Measurements from ENCODE around the gene NR6A1. TPM values are rescaled to one million over a fixed set of nuclear protein-coding genes. Genes with fewer than 3 reads are reported as not detected.
A peak's percentile ranks its signal among the peaks of the same experiment; 100 is the strongest.

The NR6A1 gene
- total RNA-seq, 6 donors from 2014 or later, result 4.2 to 34.6 (median 8.2) TPM

DNA sequence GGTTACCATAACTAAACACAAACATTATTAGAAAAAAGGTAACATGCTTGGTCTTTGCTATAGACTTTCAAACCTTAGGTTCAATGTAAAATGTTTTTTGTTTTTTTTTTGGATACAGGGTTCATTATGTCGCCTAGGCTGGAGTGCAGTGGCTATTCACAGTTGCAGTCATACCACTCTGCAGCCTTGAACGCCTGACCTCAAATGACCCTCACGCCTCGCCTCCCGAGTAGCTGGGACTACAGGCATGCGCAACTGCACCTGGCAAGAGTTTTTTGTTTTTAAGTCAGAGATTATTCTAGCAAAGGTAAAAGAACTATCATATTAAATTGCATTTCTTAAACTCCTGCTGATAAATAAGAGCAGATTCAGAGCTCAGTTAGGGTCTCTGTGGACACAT lies 208.8 kb downstream of the NR6A1 start:
- no peak for TF ChIP-seq POLR2AphosphoS5 (IDR thresholded peaks at IDR 0.05)
- no peak for TF ChIP-seq POLR2A (IDR thresholded peaks at IDR 0.05)
- TF ChIP-seq EP300 (IDR thresholded peaks at IDR 0.05), result no peak
- TF ChIP-seq, protein P1, sequence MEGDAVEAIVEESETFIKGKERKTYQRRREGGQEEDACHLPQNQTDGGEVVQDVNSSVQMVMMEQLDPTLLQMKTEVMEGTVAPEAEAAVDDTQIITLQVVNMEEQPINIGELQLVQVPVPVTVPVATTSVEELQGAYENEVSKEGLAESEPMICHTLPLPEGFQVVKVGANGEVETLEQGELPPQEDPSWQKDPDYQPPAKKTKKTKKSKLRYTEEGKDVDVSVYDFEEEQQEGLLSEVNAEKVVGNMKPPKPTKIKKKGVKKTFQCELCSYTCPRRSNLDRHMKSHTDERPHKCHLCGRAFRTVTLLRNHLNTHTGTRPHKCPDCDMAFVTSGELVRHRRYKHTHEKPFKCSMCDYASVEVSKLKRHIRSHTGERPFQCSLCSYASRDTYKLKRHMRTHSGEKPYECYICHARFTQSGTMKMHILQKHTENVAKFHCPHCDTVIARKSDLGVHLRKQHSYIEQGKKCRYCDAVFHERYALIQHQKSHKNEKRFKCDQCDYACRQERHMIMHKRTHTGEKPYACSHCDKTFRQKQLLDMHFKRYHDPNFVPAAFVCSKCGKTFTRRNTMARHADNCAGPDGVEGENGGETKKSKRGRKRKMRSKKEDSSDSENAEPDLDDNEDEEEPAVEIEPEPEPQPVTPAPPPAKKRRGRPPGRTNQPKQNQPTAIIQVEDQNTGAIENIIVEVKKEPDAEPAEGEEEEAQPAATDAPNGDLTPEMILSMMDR (IDR thresholded peaks at IDR 0.05), result no peak
- DNase-seq (peak in 1 of 2 donors; percentile 63), ATAC-seq (ENCODE audit: low FRiP score in 2 of 2) (no peak)
- H3K4me3 ChIP-seq, result no peak overlapping the region
- H3K4me1 ChIP-seq, result no peaks in the 10 kb centered on the region
- H3K9me3 ChIP-seq, result no peaks in the 10 kb centered on the region
- H3K36me3 ChIP-seq, result no peaks in the 10 kb centered on the region
- WGBS, 2 donors, result 54 to 67% methylated on average over 6 of the region's 6 CpGs
- no peak overlapping the region for H3K27ac ChIP-seq
- H3K27me3 ChIP-seq, result no peaks in the 10 kb centered on the region

DNA sequence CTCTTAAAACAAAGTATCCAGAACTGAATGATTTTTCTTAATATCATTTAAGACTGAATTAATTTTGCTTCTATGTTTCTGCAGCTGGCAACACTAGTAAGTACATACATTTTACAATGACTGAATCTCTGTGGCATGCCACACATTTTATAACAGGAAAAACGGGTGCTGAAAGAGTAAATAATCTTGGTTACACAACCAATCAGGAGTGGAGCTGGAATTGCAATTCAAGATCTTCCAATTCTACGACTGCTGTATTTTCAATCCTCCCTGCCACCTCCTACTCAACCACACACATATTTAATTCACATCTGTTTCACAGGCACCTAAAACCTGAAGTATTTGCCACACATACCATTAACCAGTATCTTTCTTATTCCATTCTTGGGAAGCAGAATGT lies 211.2 kb downstream of the NR6A1 start:
- Histone ChIP-seq H3K27ac (peak overlapping the region in 1 of 4 donors; percentile 35), H3K36me3 (no peaks in the 10 kb centered on the region), H3K4me3 (no peak overlapping the region), H3K27me3 (no peaks in the 10 kb centered on the region), H3K4me1 (no peaks in the 10 kb centered on the region), H3K9me3 (no peaks in the 10 kb centered on the region)
- WGBS, 2 donors, result 42 to 57% methylated on average over 2 of the region's 2 CpGs
- no peak for TF ChIP-seq POLR2A (IDR thresholded peaks at IDR 0.05)
- no peak for TF ChIP-seq EP300 (IDR thresholded peaks at IDR 0.05)
- TF ChIP-seq, protein P1 (IDR thresholded peaks at IDR 0.05), result no peak
- TF ChIP-seq POLR2AphosphoS5 (IDR thresholded peaks at IDR 0.05), result no peak
- DNase-seq, result no peak
- no peak for ATAC-seq (ENCODE audit: low FRiP score in 2 of 2)

DNA sequence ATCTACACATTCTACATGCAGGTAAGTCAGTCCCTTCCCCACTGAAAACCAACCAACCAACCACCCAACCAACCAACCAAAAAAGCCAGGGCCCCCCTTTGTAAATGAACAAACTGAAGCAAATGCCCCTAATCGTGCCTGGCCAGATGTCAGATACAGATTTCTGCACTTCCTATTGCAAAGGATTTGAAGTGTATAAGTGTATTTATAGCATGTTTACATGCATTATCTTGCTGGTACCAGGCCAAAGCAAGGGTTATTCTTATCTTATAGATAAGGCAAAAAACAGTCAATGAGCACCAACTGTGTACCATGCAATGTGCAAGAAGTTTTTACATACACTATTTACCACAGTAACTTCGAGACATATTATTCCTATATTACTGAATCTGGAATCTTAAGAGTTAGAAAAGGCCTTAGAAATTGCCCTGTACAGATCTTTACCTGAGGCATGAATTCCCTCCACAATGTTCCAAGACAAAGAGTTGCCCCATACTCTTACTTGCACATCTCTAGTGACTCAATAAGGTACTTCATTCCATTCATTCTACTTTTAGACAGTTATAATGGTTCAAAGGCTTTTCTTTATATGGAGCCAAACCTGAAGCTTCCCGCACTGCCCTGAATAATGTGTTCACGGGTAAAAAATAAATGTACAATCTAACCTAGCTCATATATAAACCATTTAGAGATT lies 212.2 kb downstream of the NR6A1 start:
- DNase-seq, result no peak
- no peak overlapping the region for H3K4me3 ChIP-seq

DNA sequence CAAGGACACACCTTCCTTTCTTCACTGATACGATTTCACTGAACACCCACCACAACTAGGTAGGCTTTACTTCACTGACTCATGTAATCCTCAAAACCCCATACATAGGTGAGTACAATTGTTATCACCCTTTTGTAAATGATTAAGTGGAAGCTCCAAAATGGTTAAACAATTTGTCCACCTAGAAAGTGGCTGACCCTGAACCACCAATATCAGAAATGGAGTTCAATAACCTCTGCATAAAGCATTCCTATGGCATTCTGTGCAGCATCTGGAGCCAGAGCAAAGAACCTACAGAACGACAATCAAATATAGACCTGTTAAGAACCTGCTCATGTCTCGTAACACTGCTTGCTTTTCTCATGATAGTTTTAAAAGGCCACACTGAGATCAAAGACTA lies 213.2 kb downstream of the NR6A1 start:
- DNase-seq, result no peak

More for the DNA sequence above, 212.2 kb downstream of the NR6A1 start:
- no peaks in the 10 kb centered on the region for H3K36me3 ChIP-seq
- H3K4me1 ChIP-seq, result no peaks in the 10 kb centered on the region
- no peak for TF ChIP-seq POLR2A (IDR thresholded peaks at IDR 0.05)
- TF ChIP-seq POLR2AphosphoS5 (IDR thresholded peaks at IDR 0.05), result no peak
- no peak for TF ChIP-seq EP300 (IDR thresholded peaks at IDR 0.05)
- TF ChIP-seq, protein P1 (IDR thresholded peaks at IDR 0.05), result no peak
- H3K27ac ChIP-seq, result no peak overlapping the region
- H3K9me3 ChIP-seq, result no peaks in the 10 kb centered on the region
- 74 to 81% methylated on average over 4 of the region's 4 CpGs for WGBS, 2 donors
- ATAC-seq (ENCODE audit: low FRiP score in 2 of 2), result no peak
- H3K27me3 ChIP-seq, result no peaks in the 10 kb centered on the region

More for the DNA sequence above, 213.2 kb downstream of the NR6A1 start:
- Histone ChIP-seq H3K4me1 (no peaks in the 10 kb centered on the region), H3K9me3 (no peaks in the 10 kb centered on the region), H3K4me3 (no peak overlapping the region), H3K27me3 (no peaks in the 10 kb centered on the region), H3K27ac (no peak overlapping the region), H3K36me3 (no peaks in the 10 kb centered on the region)
- WGBS, 2 donors, result 94 to 99% methylated on average over 3 of the region's 3 CpGs
- TF ChIP-seq POLR2A (IDR thresholded peaks at IDR 0.05), result no peak
- TF ChIP-seq, protein P1 (IDR thresholded peaks at IDR 0.05), result no peak
- TF ChIP-seq POLR2AphosphoS5 (IDR thresholded peaks at IDR 0.05), result no peak
- TF ChIP-seq EP300 (IDR thresholded peaks at IDR 0.05), result no peak
- no peak for ATAC-seq (ENCODE audit: low FRiP score in 2 of 2)
